AG04449 (cell line): Measurements from ENCODE around the gene RABEP1.

Experiments
- CTCF ChIA-PET: fragments of 350-600 bp; formaldehyde crosslinking; extraction: SDS; loops from one replicate; lab custom pipeline; 2021; ENCODE audit warnings: antibody characterized with exemption; lab: Yijun Ruan, JAX
- POLR2A ChIA-PET: fragments of 400-600, 350-600 bp; formaldehyde crosslinking; extraction: SDS; loops from one replicate; lab custom pipeline; 2020; ENCODE audit warnings: antibody characterized with exemption, inconsistent platforms; lab: Yijun Ruan, JAX
- DNase-seq: peaks from one replicate; pipeline ENCODE4 v3.0.0-alpha.2; 2010; ENCODE audit warnings: low read depth, low spot score
- H3K4me3 ChIP-seq: 2 replicates; pipeline ENCODE4 v1.5.1; 2011; ENCODE audit warnings: low read depth, mild to moderate bottlenecking, control low read depth, low read length
- TF ChIP-seq, protein P1 (sequence below): IDR thresholded peaks from one replicate; pipeline ENCODE4 v1.5.1; 2011; ENCODE audit warnings: mild to moderate bottlenecking, moderate library complexity, low read length, control low read depth, inconsistent platforms; ENCODE audit not compliant: insufficient read depth; ENCODE audit errors: missing control alignments

RABEP1 gene

DNA sequence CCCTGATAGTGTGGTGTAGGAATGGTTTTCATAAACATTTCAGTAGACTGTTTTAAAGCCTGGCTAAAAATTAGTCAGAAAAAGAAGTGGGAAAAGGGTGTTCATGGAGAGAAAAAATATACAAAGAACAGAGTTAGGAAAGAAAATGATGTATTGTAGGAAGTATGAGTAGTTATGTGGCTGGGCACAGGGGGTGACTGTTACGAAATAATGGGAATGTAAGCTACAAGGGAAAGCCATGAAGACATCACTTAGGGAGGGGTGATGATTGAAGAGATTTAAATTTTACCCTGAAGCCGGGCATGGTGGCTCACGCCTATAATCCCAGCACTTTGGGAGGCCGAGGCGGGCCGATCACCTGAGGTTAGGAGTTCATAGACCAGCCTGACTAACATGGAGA lies 82.1 kb downstream of the RABEP1 start:
- CTCF ChIA-PET = interaction anchor here (1.2 to 1.8 kb wide), 2 partner anchors 17 to 75 kb away, joined by 3 to 5 read pairs; partner anchors contain the start of gene C1QBP

DNA sequence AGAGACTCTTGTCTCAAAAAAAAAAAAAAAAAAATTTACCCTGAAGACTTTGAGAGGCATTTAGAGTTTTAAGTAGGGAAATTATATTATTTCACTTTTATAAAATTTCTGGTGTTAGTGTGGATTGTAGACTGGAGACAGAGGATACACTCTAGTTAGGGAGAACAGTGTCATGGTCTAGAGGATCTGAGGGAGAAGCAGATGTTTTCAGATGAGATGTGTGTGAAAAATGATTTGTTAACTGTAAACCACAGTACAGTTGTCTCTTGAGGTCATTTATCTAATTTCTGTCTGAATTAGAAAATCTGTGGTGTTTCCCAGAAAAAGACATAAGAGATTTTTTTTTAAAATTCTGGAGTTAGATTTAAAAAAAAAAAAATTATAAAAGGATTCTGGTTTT lies 82.6 kb downstream of the RABEP1 start:
- no peak overlapping the region for H3K4me3 ChIP-seq
- no peak for DNase-seq
- ChIA-PET CTCF (no interaction called here), POLR2A (no interaction called here)
- TF ChIP-seq, protein P1, sequence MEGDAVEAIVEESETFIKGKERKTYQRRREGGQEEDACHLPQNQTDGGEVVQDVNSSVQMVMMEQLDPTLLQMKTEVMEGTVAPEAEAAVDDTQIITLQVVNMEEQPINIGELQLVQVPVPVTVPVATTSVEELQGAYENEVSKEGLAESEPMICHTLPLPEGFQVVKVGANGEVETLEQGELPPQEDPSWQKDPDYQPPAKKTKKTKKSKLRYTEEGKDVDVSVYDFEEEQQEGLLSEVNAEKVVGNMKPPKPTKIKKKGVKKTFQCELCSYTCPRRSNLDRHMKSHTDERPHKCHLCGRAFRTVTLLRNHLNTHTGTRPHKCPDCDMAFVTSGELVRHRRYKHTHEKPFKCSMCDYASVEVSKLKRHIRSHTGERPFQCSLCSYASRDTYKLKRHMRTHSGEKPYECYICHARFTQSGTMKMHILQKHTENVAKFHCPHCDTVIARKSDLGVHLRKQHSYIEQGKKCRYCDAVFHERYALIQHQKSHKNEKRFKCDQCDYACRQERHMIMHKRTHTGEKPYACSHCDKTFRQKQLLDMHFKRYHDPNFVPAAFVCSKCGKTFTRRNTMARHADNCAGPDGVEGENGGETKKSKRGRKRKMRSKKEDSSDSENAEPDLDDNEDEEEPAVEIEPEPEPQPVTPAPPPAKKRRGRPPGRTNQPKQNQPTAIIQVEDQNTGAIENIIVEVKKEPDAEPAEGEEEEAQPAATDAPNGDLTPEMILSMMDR = no peak

More for the DNA sequence above, 82.1 kb downstream of the RABEP1 start:
- peak; percentile 12 for DNase-seq
- TF ChIP-seq, protein P1 = no peak
- POLR2A ChIA-PET = no interaction called here
- no peak overlapping the region for H3K4me3 ChIP-seq

DNA sequence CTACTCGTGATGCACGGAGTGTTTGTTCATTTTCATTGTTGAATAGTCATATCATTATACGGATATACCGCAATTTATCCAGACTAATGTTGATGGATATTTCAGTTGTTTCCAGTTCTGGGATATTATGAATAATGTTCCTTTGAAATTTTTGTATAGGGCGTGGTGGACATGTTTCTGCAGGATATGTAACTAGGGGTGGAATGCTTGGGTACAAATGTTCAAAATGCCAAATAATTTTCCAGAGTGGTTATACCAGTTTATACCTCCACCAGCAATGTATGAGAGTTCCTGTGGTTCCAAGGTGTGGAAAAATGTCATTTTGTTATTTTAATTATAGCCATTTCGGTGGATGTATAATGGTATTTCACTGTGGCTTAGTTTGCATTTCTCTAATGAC lies 83.7 kb downstream of the RABEP1 start:
- POLR2A ChIA-PET = no interaction called here
- no peak for DNase-seq
- CTCF ChIA-PET = no interaction called here
- no peak overlapping the region for H3K4me3 ChIP-seq
- TF ChIP-seq, protein P1 = no peak

DNA sequence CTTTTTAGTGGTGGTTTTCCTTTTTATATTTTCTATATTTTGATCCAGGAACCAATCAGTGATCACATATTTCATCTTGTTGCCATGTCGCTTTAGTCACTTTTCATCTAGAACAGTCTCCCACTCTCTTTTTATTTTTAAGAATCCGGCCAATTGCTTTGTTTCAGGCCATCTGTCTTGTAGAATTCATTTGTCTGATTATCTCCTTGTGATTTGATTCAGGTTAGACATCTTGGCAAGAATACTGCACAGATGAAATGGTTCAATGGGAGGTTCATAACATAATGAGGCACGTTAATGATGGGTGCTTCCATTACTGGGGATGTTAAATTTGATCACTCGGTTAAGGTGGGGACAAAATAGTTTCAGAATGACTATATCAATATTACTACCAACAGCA lies 88.3 kb downstream of the RABEP1 start:
- ChIA-PET POLR2A (no interaction called here), CTCF (interaction anchor here (1.3 kb wide), 1 partner anchor 11 kb away, joined by 3 read pairs; no protein-coding TSS in a partner anchor)
- H3K4me3 ChIP-seq = no peak overlapping the region
- TF ChIP-seq, protein P1 = no peak
- DNase-seq = no peak

DNA sequence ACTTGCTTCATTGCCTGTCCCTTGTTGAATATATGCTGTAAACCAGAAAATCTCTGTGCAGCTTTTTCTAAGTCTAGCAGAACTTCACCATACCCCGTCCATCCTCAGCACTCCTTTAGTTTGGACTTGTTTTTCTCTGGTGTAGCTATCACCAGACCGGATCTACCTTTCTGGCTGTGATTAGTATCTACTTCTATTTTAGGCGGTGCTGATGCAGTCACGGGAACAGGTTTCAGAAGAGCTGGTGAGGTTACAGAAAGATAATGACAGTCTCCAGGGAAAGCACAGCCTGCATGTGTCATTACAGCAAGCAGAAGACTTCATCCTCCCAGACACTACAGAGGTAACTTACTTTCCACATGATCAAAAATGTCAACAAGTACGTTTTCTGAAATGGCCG lies 91.0 kb downstream of the RABEP1 start:
- ChIA-PET CTCF (interaction anchor here (1.0 to 1.2 kb wide), 2 partner anchors 10 to 123 kb away, joined by 3 to 4 read pairs; no protein-coding TSS in a partner anchor), POLR2A (no interaction called here)
- no peak overlapping the region for H3K4me3 ChIP-seq
- no peak for DNase-seq
- TF ChIP-seq, protein P1 = no peak

DNA sequence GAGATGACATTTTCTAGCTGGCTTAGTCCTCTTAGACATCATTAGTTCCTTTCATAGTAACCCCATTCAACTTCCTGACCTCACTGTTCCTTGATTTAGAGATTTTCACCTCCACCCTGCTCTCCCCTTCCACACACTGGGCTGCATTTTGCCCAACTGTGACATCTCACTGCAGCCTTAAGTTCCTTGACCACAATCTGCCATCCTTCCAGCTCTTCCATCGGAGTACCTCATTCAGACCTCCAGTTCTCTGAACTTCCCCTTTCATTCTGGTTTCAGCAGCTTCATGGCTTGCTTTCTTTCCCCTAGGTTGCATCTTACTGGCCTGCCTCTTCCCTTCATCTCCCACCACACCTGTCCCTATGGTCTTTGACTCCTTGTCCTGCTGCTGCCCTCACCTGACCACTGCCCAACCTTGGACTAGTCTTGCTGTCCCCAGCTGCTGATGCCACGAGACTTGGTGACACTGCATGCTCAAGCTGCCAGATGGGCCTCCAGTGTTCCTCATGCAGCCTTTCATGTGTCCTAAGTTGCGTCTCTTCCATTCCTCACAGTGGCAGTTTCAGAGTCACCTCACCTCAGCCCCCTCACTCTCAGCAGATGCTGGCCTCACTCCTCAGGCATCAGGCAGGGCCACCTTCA lies 96.6 kb downstream of the RABEP1 start:
- no peak overlapping the region for H3K4me3 ChIP-seq
- TF ChIP-seq, protein P1 = no peak
- DNase-seq = no peak
- POLR2A ChIA-PET = no interaction called here
- CTCF ChIA-PET = interaction anchor here (0.7 kb wide), 1 partner anchor 60 kb away, joined by 3 read pairs; the partner anchor contains the start of gene C1QBP
